GM20000 (cell line): ENCODE results near the gene HYAL3.
"Not testable (repeated sequence)": the region's sequence is repeated elsewhere in the genome, so short reads cannot be mapped to it uniquely, and the experiment has no call there.

ENCODE experiments used
- DNase-seq: peaks from one replicate; pipeline ENCODE4 v3.0.0; 2012; ENCODE audit warnings: low spot score
- TF ChIP-seq, protein P1 (sequence below): IDR thresholded peaks from 2 replicates; pipeline ENCODE4 v1.5.1; 2012; ENCODE audit warnings: mild to moderate bottlenecking, control low read depth; ENCODE audit errors: extremely low read depth, missing control alignments

Gene HYAL3

DNA sequence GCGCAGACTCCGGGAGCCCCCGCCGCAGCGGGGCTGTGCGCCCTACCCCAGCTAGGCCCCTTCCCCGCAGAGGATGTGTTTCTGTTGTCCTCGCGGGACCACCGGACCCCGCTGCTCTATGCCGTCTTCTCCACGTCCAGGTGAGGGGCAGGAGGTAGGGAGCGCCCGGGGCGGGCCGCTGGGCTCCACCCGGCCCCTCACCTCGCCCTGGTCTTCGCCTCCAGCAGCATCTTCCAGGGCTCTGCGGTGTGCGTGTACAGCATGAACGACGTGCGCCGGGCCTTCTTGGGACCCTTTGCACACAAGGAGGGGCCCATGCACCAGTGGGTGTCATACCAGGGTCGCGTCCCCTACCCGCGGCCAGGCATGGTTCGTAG, 25.5 kb downstream of the HYAL3 start:
- TF ChIP-seq, protein P1, sequence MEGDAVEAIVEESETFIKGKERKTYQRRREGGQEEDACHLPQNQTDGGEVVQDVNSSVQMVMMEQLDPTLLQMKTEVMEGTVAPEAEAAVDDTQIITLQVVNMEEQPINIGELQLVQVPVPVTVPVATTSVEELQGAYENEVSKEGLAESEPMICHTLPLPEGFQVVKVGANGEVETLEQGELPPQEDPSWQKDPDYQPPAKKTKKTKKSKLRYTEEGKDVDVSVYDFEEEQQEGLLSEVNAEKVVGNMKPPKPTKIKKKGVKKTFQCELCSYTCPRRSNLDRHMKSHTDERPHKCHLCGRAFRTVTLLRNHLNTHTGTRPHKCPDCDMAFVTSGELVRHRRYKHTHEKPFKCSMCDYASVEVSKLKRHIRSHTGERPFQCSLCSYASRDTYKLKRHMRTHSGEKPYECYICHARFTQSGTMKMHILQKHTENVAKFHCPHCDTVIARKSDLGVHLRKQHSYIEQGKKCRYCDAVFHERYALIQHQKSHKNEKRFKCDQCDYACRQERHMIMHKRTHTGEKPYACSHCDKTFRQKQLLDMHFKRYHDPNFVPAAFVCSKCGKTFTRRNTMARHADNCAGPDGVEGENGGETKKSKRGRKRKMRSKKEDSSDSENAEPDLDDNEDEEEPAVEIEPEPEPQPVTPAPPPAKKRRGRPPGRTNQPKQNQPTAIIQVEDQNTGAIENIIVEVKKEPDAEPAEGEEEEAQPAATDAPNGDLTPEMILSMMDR = no peak
- no peak for DNase-seq

DNA sequence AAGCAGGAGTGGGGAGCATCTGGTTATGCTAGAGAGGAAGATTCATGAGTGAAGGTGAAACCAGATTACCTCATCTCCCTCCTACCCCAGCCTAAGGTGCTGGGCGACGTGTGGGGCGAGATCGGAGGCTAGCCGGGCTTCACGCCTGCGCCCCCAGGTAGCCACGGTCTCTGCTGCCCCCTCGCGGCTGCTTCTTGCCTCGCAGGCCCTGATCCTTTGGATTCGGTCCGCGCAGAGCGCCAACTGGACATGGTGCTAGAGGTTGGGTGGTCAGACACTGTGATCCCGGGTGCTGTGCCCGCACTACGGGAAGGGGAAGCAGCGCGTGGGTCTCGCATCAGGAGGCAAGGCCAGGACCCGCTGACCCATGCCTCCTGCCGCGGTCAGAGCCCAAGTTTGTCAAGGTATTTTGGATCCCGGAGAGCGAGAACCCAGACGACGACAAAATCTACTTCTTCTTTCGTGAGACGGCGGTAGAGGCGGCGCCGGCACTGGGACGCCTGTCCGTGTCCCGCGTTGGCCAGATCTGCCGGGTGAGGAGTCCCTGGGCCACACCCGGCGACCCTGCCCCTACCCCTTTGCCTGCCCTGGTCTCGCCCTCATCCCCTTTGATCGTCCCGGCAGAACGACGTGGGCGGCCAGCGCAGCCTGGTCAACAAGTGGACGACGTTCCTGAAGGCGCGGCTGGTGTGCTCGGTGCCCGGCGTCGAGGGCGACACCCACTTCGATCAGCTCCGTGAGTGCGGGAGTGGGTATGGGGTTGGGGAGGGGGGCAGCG, 26.1 kb downstream of the HYAL3 start:
- DNase-seq = peak; percentile 99
- TF ChIP-seq, protein P1 = peak; percentile 94

DNA sequence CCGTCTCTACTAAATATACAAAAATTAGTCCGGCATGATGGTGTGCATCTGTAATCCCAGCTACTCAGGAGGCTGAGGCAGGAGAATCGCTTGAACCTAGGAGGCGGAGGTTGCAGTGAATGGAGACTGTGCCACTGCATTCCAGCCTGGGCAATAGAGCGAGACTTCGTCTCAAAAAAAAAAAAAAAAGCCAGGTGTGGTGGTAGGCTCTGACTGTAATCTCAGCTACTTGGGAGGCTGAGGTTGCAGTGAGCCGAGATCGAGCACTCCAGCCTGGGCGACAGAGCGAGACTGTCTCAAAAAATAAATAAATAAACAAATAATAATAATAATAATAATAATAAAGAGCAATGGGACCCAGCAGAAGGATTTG, 26.7 kb downstream of the HYAL3 start:
- not testable (repeated sequence) for DNase-seq

DNA sequence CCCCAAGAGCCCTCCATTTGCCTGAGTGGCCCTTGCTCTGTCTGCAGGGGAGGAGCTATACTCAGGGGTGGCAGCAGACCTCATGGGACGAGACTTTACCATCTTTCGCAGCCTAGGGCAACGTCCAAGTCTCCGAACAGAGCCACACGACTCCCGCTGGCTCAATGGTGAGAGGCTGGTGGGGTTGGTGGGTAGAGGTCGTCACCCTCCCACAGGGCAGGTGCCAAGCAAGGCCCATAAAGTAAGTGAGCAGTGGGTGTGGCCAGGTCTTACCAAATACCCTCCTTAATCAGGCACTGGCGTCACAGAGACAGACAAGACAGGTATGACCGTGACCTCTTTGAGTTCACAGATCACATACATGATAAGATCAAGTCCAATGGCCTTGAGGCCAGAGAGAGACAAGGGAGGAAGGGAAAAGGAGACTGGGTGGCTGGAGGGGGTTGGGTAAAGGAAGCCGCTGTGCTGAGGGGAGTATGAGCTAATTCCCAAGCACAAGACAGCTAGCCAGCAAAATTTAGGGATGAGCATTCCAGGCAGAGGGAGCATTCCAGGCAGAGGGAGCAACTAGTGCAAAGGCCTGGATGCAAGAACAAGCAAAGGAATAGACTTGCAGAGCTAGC, 27.8 kb downstream of the HYAL3 start:
- peak; percentile 22 for DNase-seq

DNA sequence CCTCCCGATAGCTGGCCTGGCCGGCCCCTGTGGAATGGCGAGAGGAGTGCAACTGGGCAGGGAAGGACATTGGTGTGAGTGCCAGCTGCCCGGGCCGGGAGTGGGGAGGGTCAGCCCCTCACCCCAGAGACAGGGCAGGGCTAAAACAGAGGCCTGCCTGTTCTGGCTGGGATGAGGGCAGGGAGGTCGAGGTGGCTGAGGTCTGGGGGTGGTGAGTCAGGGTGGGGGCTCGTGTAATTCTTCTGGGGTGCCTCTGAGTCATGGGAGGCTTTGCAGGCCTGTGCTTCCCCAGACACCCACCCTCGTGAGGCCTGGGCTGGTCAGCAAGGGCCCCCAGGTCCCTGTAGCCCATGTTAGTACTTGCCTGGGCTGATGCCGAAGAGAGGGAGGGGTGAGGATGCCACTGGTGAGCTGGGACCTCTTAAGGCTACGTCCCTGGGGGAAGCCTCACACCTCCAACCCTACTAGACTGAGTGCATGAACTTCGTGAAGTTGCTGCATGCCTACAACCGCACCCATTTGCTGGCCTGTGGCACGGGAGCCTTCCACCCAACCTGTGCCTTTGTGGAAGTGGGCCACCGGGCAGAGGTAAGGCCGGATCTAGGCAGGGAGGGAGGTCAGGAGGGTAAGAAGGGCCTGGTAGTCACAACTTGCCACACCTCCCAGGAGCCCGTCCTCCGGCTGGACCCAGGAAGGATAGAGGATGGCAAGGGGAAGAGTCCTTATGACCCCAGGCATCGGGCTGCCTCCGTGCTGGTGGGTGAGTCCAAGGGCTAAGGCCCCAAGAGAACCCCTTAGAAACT, 28.6 kb downstream of the HYAL3 start:
- TF ChIP-seq, protein P1 = no peak
- DNase-seq = no peak

More for the DNA sequence above, 27.8 kb downstream of the HYAL3 start:
- TF ChIP-seq, protein P1 = no peak

DNA sequence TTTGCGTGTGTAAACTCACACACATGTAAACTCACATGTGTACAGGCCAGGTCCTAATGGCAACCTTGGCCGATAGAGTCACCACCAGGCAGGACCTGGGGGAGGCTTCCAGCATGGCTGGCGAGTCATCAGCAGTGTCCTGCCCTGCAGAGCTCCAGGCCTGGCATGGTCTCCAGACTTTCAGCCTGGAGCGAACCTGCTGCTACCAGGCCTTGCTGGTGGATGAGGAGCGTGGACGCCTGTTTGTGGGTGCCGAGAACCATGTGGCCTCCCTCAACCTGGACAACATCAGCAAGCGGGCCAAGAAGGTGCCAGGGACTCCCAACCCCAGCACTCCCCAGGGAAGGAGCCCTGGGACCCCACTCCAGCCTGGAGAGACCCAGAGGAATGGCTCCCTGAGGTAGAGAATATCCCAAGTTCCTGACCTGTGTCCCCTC, 29.2 kb downstream of the HYAL3 start:
- no peak for DNase-seq
- TF ChIP-seq, protein P1 = no peak

DNA sequence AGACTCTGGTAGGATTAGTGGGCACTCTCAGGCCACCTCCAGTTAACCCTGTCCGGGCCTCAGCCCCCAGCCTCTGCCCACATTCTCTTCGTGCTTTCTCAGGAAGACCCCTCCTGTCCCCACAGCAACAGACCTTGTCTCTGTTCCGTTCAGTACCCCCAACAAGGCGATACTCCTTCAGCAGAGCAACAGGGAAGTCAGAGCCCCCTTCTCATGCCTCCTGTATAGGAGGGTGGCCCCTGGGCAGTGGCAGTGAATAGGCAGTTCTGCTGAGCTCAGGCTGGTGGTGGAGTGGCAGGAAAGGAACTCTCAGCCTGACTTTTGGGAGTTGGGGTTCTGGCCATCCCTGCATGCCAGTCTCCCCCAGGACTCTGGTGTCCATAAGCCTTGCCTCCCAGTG, 29.7 kb downstream of the HYAL3 start:
- peak; percentile 20 for DNase-seq
- TF ChIP-seq, protein P1 = no peak
